HEK293T (cell line): Measurements from ENCODE around the gene SNCAIP.

Experiments
- CTBP1 ChIP-seq: fragments of 450-650 bp; IDR thresholded peaks from 2 replicates; pipeline ENCODE4 v1.6.1; 2016; ENCODE audit warnings: borderline replicate concordance
- FOXA1 ChIP-seq: fragments of 450-650 bp; IDR thresholded peaks from 2 replicates; pipeline ENCODE4 v1.6.1; 2016; ENCODE audit warnings: mild to moderate bottlenecking
- FOXK2 ChIP-seq: fragments of 450-650 bp; IDR thresholded peaks from 2 replicates; pipeline ENCODE4 v1.6.1; 2016; ENCODE audit warnings: mild to moderate bottlenecking
- FOXM1 ChIP-seq: fragments of 450-650 bp; IDR thresholded peaks from 2 replicates; pipeline ENCODE4 v1.6.1; 2017; ENCODE audit warnings: mild to moderate bottlenecking, borderline replicate concordance
- L3MBTL2 ChIP-seq: fragments of 450-650 bp; conservative IDR thresholded peaks from 2 replicates; pipeline ENCODE4 v1.6.1; 2016; ENCODE audit warnings: mild to moderate bottlenecking
- NFRKB ChIP-seq: fragments of 450-650 bp; IDR thresholded peaks from 2 replicates; pipeline ENCODE4 v1.6.1; 2016; ENCODE audit warnings: mild to moderate bottlenecking, moderate library complexity
- SP1 ChIP-seq: fragments of 450-650 bp; IDR thresholded peaks from 2 replicates; pipeline ENCODE4 v1.6.1; 2017
- SUZ12 ChIP-seq: fragments of 450-650 bp; IDR thresholded peaks from 2 replicates; pipeline ENCODE4 v1.6.1; 2016; ENCODE audit warnings: mild to moderate bottlenecking
- ZNF384 ChIP-seq: fragments of 450-650 bp; IDR thresholded peaks from 2 replicates; pipeline ENCODE4 v1.6.1; 2016
- TF ChIP-seq, protein P1 (sequence below): fragments of 450-650 bp; IDR thresholded peaks from 2 replicates; pipeline ENCODE4 v1.6.1; 2016

- no peak for TF ChIP-seq FOXM1
- TF ChIP-seq SUZ12, result no peak
- no peak for TF ChIP-seq CTBP1
- TF ChIP-seq SP1, result no peak
- no peak for TF ChIP-seq ZNF384
- TF ChIP-seq, protein P1, sequence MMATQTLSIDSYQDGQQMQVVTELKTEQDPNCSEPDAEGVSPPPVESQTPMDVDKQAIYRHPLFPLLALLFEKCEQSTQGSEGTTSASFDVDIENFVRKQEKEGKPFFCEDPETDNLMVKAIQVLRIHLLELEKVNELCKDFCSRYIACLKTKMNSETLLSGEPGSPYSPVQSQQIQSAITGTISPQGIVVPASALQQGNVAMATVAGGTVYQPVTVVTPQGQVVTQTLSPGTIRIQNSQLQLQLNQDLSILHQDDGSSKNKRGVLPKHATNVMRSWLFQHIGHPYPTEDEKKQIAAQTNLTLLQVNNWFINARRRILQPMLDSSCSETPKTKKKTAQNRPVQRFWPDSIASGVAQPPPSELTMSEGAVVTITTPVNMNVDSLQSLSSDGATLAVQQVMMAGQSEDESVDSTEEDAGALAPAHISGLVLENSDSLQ, result no peak
- TF ChIP-seq FOXA1, result no peak
- no peak for TF ChIP-seq NFRKB
- no peak for TF ChIP-seq L3MBTL2
- TF ChIP-seq FOXK2, result no peak
Observed at GRCh38 chr5:122415030-122415800, 103.2 kb downstream of the SNCAIP start.
